ENCODE results near the gene UST. TPM values are rescaled to one million over a fixed set of nuclear protein-coding genes. Genes with fewer than 3 reads are reported as not detected.

Gene UST
- total RNA-seq, 2 donors from 2014 or later: 15.3 to 16.3 TPM

DNA sequence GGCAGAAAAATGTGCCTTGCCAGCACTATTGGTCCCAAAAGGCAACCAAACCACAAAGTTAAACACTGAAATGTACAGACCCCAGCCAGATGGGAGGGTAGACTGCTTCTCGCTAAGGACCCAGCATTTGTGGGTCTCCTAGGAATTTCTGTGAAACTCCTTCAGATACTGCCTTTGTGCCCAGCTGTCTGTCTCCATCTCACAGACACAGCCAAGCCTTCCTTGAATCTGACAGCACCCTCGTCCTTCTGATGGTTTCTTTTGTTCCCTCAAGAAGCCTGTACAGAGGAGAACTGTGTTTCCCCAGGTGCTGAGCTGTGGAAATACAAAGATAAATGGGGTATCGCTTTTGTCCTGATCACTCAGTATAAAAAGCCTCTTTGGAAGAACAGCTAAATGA lies 316.6 kb downstream of the UST start:
- Mint-ChIP-seq H3K27me3 (ENCODE audit: insufficient read depth) (no peaks in the 10 kb centered on the region), H3K36me3 (ENCODE audit: low read depth) (no peaks in the 10 kb centered on the region), H3K27ac (no peak overlapping the region), H3K9me3 (no peaks in the 10 kb centered on the region), H3K4me3 (no peak overlapping the region), H3K4me1 (peaks cover 10% of the 10 kb centered on the region)
- TF ChIP-seq, protein P1, sequence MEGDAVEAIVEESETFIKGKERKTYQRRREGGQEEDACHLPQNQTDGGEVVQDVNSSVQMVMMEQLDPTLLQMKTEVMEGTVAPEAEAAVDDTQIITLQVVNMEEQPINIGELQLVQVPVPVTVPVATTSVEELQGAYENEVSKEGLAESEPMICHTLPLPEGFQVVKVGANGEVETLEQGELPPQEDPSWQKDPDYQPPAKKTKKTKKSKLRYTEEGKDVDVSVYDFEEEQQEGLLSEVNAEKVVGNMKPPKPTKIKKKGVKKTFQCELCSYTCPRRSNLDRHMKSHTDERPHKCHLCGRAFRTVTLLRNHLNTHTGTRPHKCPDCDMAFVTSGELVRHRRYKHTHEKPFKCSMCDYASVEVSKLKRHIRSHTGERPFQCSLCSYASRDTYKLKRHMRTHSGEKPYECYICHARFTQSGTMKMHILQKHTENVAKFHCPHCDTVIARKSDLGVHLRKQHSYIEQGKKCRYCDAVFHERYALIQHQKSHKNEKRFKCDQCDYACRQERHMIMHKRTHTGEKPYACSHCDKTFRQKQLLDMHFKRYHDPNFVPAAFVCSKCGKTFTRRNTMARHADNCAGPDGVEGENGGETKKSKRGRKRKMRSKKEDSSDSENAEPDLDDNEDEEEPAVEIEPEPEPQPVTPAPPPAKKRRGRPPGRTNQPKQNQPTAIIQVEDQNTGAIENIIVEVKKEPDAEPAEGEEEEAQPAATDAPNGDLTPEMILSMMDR (conservative IDR thresholded peaks at IDR 0.05): no peak
- Histone ChIP-seq H3K36me3 (ENCODE audit: control insufficient read depth, insufficient read depth, low read length) (no peaks in the 10 kb centered on the region), H3K27ac (ENCODE audit: low read depth, low read length) (no peak overlapping the region), H3K27me3 (ENCODE audit: control insufficient read depth, insufficient read depth, low read length, poor library complexity, severe bottlenecking) (no peaks in the 10 kb centered on the region), H3K4me3 (ENCODE audit: low read length) (no peak overlapping the region), H3K4me1 (ENCODE audit: control insufficient read depth, insufficient read depth, low read length) (peaks cover 6% of the 10 kb centered on the region), H3K9me3 (ENCODE audit: control insufficient read depth, low read length) (no peaks in the 10 kb centered on the region), H3K9ac (ENCODE audit: extremely low read depth, low read length, poor library complexity, severe bottlenecking) (no peak overlapping the region)
- 81 to 89% methylated on average over 3 of the region's 3 CpGs for WGBS, 2 experiments (ENCODE audit: insufficient coverage in 1 of 2, insufficient read length in 1 of 2)
- DNase-seq: no peak

- H3K4me3 ChIP-seq (ENCODE audit: low read length): no peak overlapping the region
- TF ChIP-seq, protein P1 (conservative IDR thresholded peaks at IDR 0.05): no peak
- H3K27ac ChIP-seq (ENCODE audit: low read depth, low read length): no peak overlapping the region
- Mint-ChIP-seq H3K9me3 (no peaks in the 10 kb centered on the region), H3K27me3 (ENCODE audit: insufficient read depth) (no peaks in the 10 kb centered on the region), H3K4me1 (peaks cover 10% of the 10 kb centered on the region), H3K36me3 (ENCODE audit: low read depth) (no peaks in the 10 kb centered on the region), H3K4me3 (no peak overlapping the region), H3K27ac (no peak overlapping the region)
- no peaks in the 10 kb centered on the region for H3K9me3 ChIP-seq (ENCODE audit: control insufficient read depth, low read length)
- no peaks in the 10 kb centered on the region for H3K36me3 ChIP-seq (ENCODE audit: control insufficient read depth, insufficient read depth, low read length)
- DNase-seq: no peak
- 88 to 94% methylated on average over 4 to 5 of the region's 5 CpGs for WGBS, 2 experiments (ENCODE audit: insufficient coverage in 1 of 2, insufficient read length in 1 of 2)
- no peak overlapping the region for H3K9ac ChIP-seq (ENCODE audit: extremely low read depth, low read length, poor library complexity, severe bottlenecking)
- H3K4me1 ChIP-seq (ENCODE audit: control insufficient read depth, insufficient read depth, low read length): peaks cover 6% of the 10 kb centered on the region
- H3K27me3 ChIP-seq (ENCODE audit: control insufficient read depth, insufficient read depth, low read length, poor library complexity, severe bottlenecking): no peaks in the 10 kb centered on the region
These were observed 317.3 kb downstream of the UST start for GRCh38 chr6:149064001-149064659.

DNA sequence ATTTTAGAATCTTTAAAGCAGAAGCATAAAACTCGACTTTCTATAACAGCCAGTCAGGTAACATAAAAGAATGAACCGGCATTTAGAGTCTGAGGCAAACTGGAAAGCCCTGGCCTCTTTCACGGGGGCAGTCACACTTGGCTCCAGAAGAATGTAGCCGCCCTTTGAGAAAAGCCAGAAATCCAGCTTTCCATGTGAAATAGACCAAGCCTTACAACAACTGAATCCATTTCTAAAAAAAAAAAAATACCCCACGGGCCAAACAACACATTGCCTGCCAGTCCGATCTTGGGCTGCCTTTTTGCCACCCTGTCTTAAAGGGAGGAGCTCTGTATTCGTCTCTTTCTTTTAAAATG lies 317.8 kb downstream of the UST start:
- H3K4me3 Mint-ChIP-seq: no peak overlapping the region
- 91 to 97% methylated on average over 5 to 7 of the region's 7 CpGs for WGBS, 2 experiments (ENCODE audit: insufficient coverage in 1 of 2, insufficient read length in 1 of 2)
- no peak overlapping the region for H3K27ac ChIP-seq (ENCODE audit: low read depth, low read length)
- H3K9me3 ChIP-seq (ENCODE audit: control insufficient read depth, low read length): no peaks in the 10 kb centered on the region
- H3K27me3 ChIP-seq (ENCODE audit: control insufficient read depth, insufficient read depth, low read length, poor library complexity, severe bottlenecking): no peaks in the 10 kb centered on the region
- no peak overlapping the region for H3K9ac ChIP-seq (ENCODE audit: extremely low read depth, low read length, poor library complexity, severe bottlenecking)
- H3K27me3 Mint-ChIP-seq (ENCODE audit: insufficient read depth): no peaks in the 10 kb centered on the region
- H3K4me1 ChIP-seq (ENCODE audit: control insufficient read depth, insufficient read depth, low read length): peaks cover 6% of the 10 kb centered on the region
- no peak overlapping the region for H3K4me3 ChIP-seq (ENCODE audit: low read length)
- peaks cover 10% of the 10 kb centered on the region for H3K4me1 Mint-ChIP-seq
- H3K36me3 Mint-ChIP-seq (ENCODE audit: low read depth): no peaks in the 10 kb centered on the region
- H3K36me3 ChIP-seq (ENCODE audit: control insufficient read depth, insufficient read depth, low read length): no peaks in the 10 kb centered on the region
- no peak for DNase-seq
- no peaks in the 10 kb centered on the region for H3K9me3 Mint-ChIP-seq
- TF ChIP-seq, protein P1 (conservative IDR thresholded peaks at IDR 0.05): no peak
- H3K27ac Mint-ChIP-seq: no peak overlapping the region
